BJ (cell line): ENCODE results near the gene CHRNB2. TPM values are rescaled to one million over a fixed set of nuclear protein-coding genes. Genes with fewer than 3 reads are reported as not detected.

Experiments used
- CTCF ChIA-PET: fragments of 350-600 bp; formaldehyde crosslinking; extraction: SDS; loops from one replicate; lab custom pipeline; 2021; ENCODE audit warnings: antibody characterized with exemption, inconsistent platforms; lab: Yijun Ruan, JAX
- POLR2A ChIA-PET: fragments of 300-600 bp; sonication (Branson Sonifier 250); formaldehyde crosslinking; extraction: SDS; loops from one replicate; lab custom pipeline; 2021; ENCODE audit warnings: antibody characterized with exemption; lab: Charles Lee
- DNase-seq: peaks from one replicate; pipeline ENCODE4 v3.0.0-alpha.2; 2011; ENCODE audit warnings: low read depth
- H3K27me3 ChIP-seq: 2 replicates; pipeline ENCODE4 v1.6.0; 2011; ENCODE audit warnings: low read length; ENCODE audit not compliant: control insufficient read depth, insufficient read depth
- H3K36me3 ChIP-seq: 2 replicates; pipeline ENCODE4 v1.5.1; 2011; ENCODE audit warnings: low read length; ENCODE audit not compliant: control insufficient read depth, insufficient read depth
- H3K4me3 ChIP-seq: 2 replicates; pipeline ENCODE4 v1.5.1; 2011; ENCODE audit warnings: low read depth, mild to moderate bottlenecking, control low read depth, low read length
- CTCF ChIP-seq: IDR thresholded peaks from 2 replicates; pipeline ENCODE4 v1.5.1; 2011; ENCODE audit warnings: low read depth, mild to moderate bottlenecking, control low read depth, inconsistent platforms, low read length, moderate library complexity; ENCODE audit not compliant: insufficient read depth
- polyA plus RNA-seq: library from polyadenylated mRNA; depleted of rRNA; stranded (reverse); fragments of >200 nt; gene quantifications from 2 replicates; pipeline ENCODE4 v1.2.3, GENCODE V29; 2011

CHRNB2 gene
- polyA plus RNA-seq, 1 experiment, result 0.06 TPM

DNA sequence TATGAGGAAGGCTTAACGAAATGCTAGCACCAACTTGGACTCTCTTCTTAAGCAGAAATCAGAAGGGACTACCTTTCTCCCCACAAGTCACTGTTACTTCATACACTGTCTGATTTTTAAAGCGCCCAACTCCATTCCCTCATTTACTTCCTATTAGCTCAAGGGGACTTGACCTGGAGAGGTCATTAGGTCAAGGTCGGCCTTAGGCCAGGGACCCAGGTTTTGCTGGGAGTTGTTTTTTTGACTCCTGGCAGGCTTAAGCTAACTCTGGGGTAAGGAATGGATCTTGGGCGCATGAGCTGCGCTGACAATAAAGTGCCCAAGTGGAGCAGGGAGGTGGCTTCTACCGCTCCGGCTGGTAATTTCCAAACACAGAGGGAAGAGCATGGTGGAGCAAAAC is 23.6 kb downstream of the CHRNB2 start:
- POLR2A ChIA-PET, result no interaction called here
- no peak for DNase-seq
- H3K4me3 ChIP-seq, result no peak overlapping the region
- TF ChIP-seq CTCF, result no peak
- H3K36me3 ChIP-seq, result peaks cover 41% of the 10 kb centered on the region
- no peaks in the 10 kb centered on the region for H3K27me3 ChIP-seq
- CTCF ChIA-PET, result interaction anchor here (0.8 kb wide), 2 partner anchors 13 to 169 kb away, joined by 3 read pairs; no protein-coding TSS in a partner anchor

- no peaks in the 10 kb centered on the region for H3K27me3 ChIP-seq
- ChIA-PET CTCF (no interaction called here), POLR2A (no interaction called here)
- peaks cover 48% of the 10 kb centered on the region for H3K36me3 ChIP-seq
- no peak overlapping the region for H3K4me3 ChIP-seq
- TF ChIP-seq CTCF, result no peak
- no peak for DNase-seq
Measured at GRCh38 chr1:154593390-154593789, 25.8 kb downstream of the CHRNB2 start.

DNA sequence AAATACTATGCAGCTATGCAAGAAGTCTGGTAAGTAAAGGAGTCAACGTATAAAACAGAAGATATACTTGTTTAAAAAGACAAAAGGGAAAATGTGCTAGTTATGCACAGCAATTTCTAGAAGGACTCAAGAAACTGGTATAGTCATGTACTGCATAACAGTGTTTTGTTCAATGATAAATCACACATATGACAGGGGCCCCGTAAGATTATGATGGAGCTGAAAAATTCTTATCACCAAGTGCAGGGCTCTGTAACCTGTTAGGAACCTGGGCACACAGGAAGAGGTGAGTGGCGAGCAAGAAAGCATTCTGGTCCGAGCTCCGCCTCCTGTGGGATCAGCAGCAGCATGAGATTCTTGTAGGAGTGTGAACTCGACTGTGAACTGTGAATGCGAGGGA is 27.2 kb downstream of the CHRNB2 start:
- Histone ChIP-seq H3K27me3 (no peaks in the 10 kb centered on the region), H3K4me3 (no peak overlapping the region), H3K36me3 (peaks cover 38% of the 10 kb centered on the region)
- no peak for DNase-seq
- ChIA-PET CTCF (interaction anchor here (0.8 to 2.3 kb wide), 5 partner anchors 10 to 490 kb away, joined by 3 to 11 read pairs (median 4); no protein-coding TSS in a partner anchor), POLR2A (no interaction called here)
- no peak for TF ChIP-seq CTCF

- POLR2A ChIA-PET, result interaction anchor here (1.0 kb wide), 1 partner anchor 28 kb away, joined by 3 read pairs; the partner anchor contains the start of gene CHRNB2
- Histone ChIP-seq H3K4me3 (no peak overlapping the region), H3K36me3 (peaks cover 35% of the 10 kb centered on the region), H3K27me3 (no peaks in the 10 kb centered on the region)
- CTCF ChIA-PET, result interaction anchor here (1.5 to 2.3 kb wide), 3 partner anchors 9 to 489 kb away, joined by 3 to 11 read pairs (median 4); no protein-coding TSS in a partner anchor
- TF ChIP-seq CTCF, result no peak
- DNase-seq, result no peak
Measured at GRCh38 chr1:154595621-154596020, 28.0 kb downstream of the CHRNB2 start.

GRCh38 chr1:154598871-154599635 is 31.5 kb downstream of the CHRNB2 start:
- H3K27me3 ChIP-seq, result no peaks in the 10 kb centered on the region
- ChIA-PET CTCF (interaction anchor here (1.6 kb wide), 1 partner anchor 39 kb away, joined by 4 read pairs; no protein-coding TSS in a partner anchor), POLR2A (no interaction called here)
- H3K36me3 ChIP-seq, result peaks cover 40% of the 10 kb centered on the region
- H3K4me3 ChIP-seq, result no peak overlapping the region
- TF ChIP-seq CTCF, result no peak
- no peak for DNase-seq
